CMK (cell line): ENCODE data around the gene SLC45A3.

Experiments used
- DNase-seq: peaks from one replicate; pipeline ENCODE4 v3.0.0-alpha.2; 2010; ENCODE audit warnings: low read depth

Gene SLC45A3

GRCh38 chr1:205700865-205701401 is 20.6 kb upstream of the SLC45A3 start:
- DNase-seq, result no peak

- DNase-seq, result no peak
These were observed 19.1 kb upstream of the SLC45A3 start for GRCh38 chr1:205699416-205699815.

GRCh38 chr1:205698921-205699320 is 18.6 kb upstream of the SLC45A3 start:
- no peak for DNase-seq

- no peak for DNase-seq
These were observed 13.2 kb upstream of the SLC45A3 start for GRCh38 chr1:205693421-205693991.

GRCh38 chr1:205692423-205692822 is 12.1 kb upstream of the SLC45A3 start:
- DNase-seq, result peak; percentile 77

GRCh38 chr1:205690122-205690756 is 9.9 kb upstream of the SLC45A3 start:
- DNase-seq, result no peak

GRCh38 chr1:205689479-205689878 is 9.2 kb upstream of the SLC45A3 start:
- DNase-seq, result no peak

- no peak for DNase-seq
These were observed 8.1 kb upstream of the SLC45A3 start for GRCh38 chr1:205688171-205689080.

- DNase-seq, result no peak
These were observed 6.9 kb upstream of the SLC45A3 start for GRCh38 chr1:205687242-205687641.

- DNase-seq, result no peak
These were observed 1.1 kb upstream of the SLC45A3 start for GRCh38 chr1:205681364-205681763.

GRCh38 chr1:205678286-205679111 is 1.8 kb downstream of the SLC45A3 start:
- peak; percentile 84 for DNase-seq

GRCh38 chr1:205677167-205677566 is 3.1 kb downstream of the SLC45A3 start:
- DNase-seq, result no peak

GRCh38 chr1:205676597-205676996 is 3.7 kb downstream of the SLC45A3 start:
- no peak for DNase-seq

- DNase-seq, result no peak
These were observed 4.3 kb downstream of the SLC45A3 start for GRCh38 chr1:205676002-205676401.

- DNase-seq, result no peak
These were observed 5.1 kb downstream of the SLC45A3 start for GRCh38 chr1:205675247-205675646.

- DNase-seq, result no peak
These were observed 7.3 kb downstream of the SLC45A3 start for GRCh38 chr1:205672970-205673369.

- no peak for DNase-seq
These were observed 7.9 kb downstream of the SLC45A3 start for GRCh38 chr1:205672395-205672889.

- DNase-seq, result no peak
These were observed 9.5 kb downstream of the SLC45A3 start for GRCh38 chr1:205670611-205671430.

- DNase-seq, result no peak
These were observed 10.2 kb downstream of the SLC45A3 start for GRCh38 chr1:205670150-205670446.

- DNase-seq, result no peak
These were observed 10.8 kb downstream of the SLC45A3 start for GRCh38 chr1:205669341-205670149.
